ENCODE results near the gene NKD2.

Gene NKD2

DNA sequence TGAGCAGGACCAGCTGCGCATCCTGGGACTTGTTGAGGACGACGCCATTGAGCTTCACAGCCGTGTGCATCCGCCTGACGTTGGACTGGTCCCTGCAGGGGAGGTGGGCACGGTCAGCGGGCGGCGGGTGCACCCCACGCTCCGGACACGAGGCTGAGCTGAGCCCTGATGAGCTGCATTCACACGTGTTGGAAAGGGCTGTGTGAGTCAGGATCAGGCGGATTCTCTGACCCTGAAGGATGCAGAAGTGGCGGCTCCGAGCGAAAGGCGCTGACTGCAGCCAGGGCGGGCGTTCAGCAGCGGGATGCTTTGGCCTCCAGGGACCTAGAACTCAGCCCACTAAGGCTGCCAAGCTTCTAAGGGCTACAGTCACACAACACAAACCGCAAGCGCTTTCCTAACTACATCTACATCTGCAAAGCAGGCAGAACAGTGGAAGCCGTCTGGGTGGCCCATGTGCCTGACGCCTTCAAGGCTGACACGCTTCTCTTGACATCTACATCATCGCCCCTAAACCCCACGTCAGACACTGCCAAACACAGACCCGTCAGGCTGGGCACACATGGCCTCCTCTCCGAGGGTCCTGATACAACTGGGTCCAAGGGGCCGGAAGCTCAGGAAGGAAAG is 44.9 kb downstream of the NKD2 start:
- H3K9ac ChIP-seq (ENCODE audit: low read length): no peak overlapping the region
- H3K36me3 ChIP-seq (ENCODE audit: insufficient read depth, low read length): no peaks in the 10 kb centered on the region

DNA sequence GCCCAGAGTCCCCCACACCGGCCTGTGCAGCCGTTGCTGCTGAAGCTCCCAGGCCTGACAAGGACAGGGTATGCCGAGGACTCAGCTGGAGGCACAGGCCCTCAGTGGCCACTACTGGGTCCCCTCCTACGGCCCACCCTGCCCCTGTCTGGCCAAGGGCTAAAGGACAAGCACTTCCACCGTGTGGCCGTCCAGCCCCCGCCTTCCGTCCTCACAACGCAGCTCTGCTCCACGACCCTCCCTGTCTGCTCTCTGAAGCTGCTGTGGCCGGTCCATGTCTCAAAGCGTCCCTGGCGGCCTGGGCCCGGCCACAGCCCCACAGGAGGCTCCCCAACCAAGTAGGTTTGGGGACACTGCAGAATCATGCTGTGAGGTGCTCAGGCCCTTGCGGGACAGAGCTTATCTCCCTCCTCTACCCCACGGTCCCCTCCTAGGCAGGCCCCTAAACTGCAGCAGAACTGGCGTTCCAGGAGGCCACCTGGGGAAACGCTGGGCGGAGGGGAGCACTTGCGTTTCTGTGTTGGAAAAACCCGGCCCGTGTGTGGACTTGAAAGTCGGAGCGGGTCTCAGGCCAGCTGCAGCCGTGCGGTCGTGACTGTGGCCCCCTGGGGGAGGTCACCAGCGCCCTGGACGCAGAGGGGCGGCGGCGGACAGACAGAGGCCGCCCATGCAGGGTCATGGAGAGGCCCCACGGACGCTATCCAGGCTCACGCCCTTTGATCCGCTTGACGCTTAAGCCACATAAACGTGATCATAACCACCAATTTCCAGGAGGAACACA is 45.6 kb downstream of the NKD2 start:
- Histone ChIP-seq H3F3A (ENCODE audit: insufficient read depth, low read length) (no peaks in the 10 kb centered on the region), H3K36me3 (ENCODE audit: insufficient read depth, low read length) (no peaks in the 10 kb centered on the region), H2AFZ (ENCODE audit: low read length) (no peak overlapping the region), H3K27me3 (ENCODE audit: insufficient read depth, low read length) (peaks cover 7% of the 10 kb centered on the region; the same call in 1 of the 2 replicates), H3K9me3 (ENCODE audit: low read length) (no peaks in the 10 kb centered on the region), H3K4me2 (ENCODE audit: low read length) (no peak overlapping the region), H3K4me3 (ENCODE audit: low read depth, low read length, poor library complexity, severe bottlenecking) (no peak overlapping the region), H4K20me1 (ENCODE audit: insufficient read depth, low read length) (no peaks in the 10 kb centered on the region), H3K4me1 (ENCODE audit: insufficient read depth, low read length, severe bottlenecking) (no peaks in the 10 kb centered on the region), H3K79me2 (ENCODE audit: insufficient read depth, low read length) (no peaks in the 10 kb centered on the region), H3K27ac (ENCODE audit: low read depth, low read length, poor library complexity, severe bottlenecking) (no peak overlapping the region), H3K9me2 (ENCODE audit: low read depth, low read length) (no peaks in the 10 kb centered on the region), H3K9ac (ENCODE audit: low read length) (no peak overlapping the region)
- no peak for TF ChIP-seq EZH2 (IDR thresholded peaks at IDR 0.05; ENCODE audit: borderline replicate concordance, low read length)
- TF ChIP-seq, protein P1, sequence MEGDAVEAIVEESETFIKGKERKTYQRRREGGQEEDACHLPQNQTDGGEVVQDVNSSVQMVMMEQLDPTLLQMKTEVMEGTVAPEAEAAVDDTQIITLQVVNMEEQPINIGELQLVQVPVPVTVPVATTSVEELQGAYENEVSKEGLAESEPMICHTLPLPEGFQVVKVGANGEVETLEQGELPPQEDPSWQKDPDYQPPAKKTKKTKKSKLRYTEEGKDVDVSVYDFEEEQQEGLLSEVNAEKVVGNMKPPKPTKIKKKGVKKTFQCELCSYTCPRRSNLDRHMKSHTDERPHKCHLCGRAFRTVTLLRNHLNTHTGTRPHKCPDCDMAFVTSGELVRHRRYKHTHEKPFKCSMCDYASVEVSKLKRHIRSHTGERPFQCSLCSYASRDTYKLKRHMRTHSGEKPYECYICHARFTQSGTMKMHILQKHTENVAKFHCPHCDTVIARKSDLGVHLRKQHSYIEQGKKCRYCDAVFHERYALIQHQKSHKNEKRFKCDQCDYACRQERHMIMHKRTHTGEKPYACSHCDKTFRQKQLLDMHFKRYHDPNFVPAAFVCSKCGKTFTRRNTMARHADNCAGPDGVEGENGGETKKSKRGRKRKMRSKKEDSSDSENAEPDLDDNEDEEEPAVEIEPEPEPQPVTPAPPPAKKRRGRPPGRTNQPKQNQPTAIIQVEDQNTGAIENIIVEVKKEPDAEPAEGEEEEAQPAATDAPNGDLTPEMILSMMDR (IDR thresholded peaks at IDR 0.05; ENCODE audit: low read length): no peak

More for the DNA sequence above, 44.9 kb downstream of the NKD2 start:
- Histone ChIP-seq H3F3A (ENCODE audit: insufficient read depth, low read length) (no peaks in the 10 kb centered on the region), H2AFZ (ENCODE audit: low read length) (no peak overlapping the region), H3K79me2 (ENCODE audit: insufficient read depth, low read length) (no peaks in the 10 kb centered on the region), H4K20me1 (ENCODE audit: insufficient read depth, low read length) (no peaks in the 10 kb centered on the region), H3K4me1 (ENCODE audit: insufficient read depth, low read length, severe bottlenecking) (no peaks in the 10 kb centered on the region), H3K4me2 (ENCODE audit: low read length) (no peak overlapping the region), H3K27ac (ENCODE audit: low read depth, low read length, poor library complexity, severe bottlenecking) (no peak overlapping the region), H3K4me3 (ENCODE audit: low read depth, low read length, poor library complexity, severe bottlenecking) (no peak overlapping the region), H3K9me2 (ENCODE audit: low read depth, low read length) (no peaks in the 10 kb centered on the region), H3K9me3 (ENCODE audit: low read length) (no peaks in the 10 kb centered on the region), H3K27me3 (ENCODE audit: insufficient read depth, low read length) (peaks cover 7% of the 10 kb centered on the region; the same call in 1 of the 2 replicates)
- TF ChIP-seq EZH2 (IDR thresholded peaks at IDR 0.05; ENCODE audit: borderline replicate concordance, low read length): no peak

DNA sequence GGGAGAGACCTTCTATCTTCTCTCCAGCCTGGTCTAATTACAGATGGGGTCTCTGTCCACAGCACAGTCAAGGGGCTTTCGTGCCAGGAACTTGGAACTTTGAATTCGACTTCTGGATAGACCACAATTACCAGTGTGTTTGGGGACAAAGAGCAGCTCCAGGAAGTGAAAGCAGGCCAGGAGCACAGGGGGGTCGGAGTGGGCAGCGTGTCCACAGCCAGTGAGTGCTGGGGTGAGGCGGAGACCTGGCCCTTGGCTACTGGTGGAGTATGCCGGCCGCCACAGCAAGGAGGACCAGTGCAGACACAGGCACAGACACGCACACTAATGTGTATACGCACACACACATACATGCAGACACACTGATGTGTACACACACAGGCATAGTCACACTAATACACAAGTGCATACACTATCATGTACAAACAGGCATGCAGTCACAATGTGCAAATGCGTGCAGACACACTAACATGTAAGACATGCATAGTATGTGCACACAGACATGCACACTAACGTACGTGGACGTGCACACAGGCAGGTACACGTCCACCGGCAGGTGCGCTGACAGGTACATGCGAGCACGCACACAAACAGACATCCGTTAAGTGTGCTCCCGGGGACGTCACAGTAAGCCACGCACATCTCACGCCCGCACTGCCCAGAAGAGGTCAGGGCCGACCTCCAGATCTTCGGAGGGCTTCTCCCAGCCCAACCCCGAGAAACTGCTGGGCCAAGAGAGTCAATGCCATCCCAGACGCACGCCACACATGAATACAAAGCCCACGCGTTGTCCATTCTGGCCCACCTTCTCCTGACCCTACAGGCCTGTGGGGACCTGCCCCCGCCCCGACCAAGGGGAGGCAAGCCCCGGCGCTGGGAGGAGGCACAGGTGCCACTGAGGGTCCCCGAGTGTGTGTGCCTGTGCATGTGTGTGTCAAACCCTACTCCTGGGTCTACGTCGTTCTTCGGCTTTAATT is 46.5 kb downstream of the NKD2 start:
- Histone ChIP-seq H3K27ac (ENCODE audit: low read depth, low read length, poor library complexity, severe bottlenecking) (no peak overlapping the region), H3K36me3 (ENCODE audit: insufficient read depth, low read length) (no peaks in the 10 kb centered on the region), H4K20me1 (ENCODE audit: insufficient read depth, low read length) (no peaks in the 10 kb centered on the region), H3K79me2 (ENCODE audit: insufficient read depth, low read length) (no peaks in the 10 kb centered on the region), H3F3A (ENCODE audit: insufficient read depth, low read length) (no peaks in the 10 kb centered on the region), H3K4me3 (ENCODE audit: low read depth, low read length, poor library complexity, severe bottlenecking) (no peak overlapping the region), H3K9me3 (ENCODE audit: low read length) (no peaks in the 10 kb centered on the region), H3K4me1 (ENCODE audit: insufficient read depth, low read length, severe bottlenecking) (no peaks in the 10 kb centered on the region), H3K27me3 (ENCODE audit: insufficient read depth, low read length) (peaks cover 7% of the 10 kb centered on the region; the same call in 1 of the 2 replicates), H2AFZ (ENCODE audit: low read length) (no peak overlapping the region), H3K4me2 (ENCODE audit: low read length) (no peak overlapping the region), H3K9ac (ENCODE audit: low read length) (no peak overlapping the region), H3K9me2 (ENCODE audit: low read depth, low read length) (no peaks in the 10 kb centered on the region)
- TF ChIP-seq, protein P1 (IDR thresholded peaks at IDR 0.05; ENCODE audit: low read length): no peak
- no peak for TF ChIP-seq EZH2 (IDR thresholded peaks at IDR 0.05; ENCODE audit: borderline replicate concordance, low read length)

Measured in OCI-LY1 (cell line).